Measurements from ENCODE around the gene PRKAG3. TPM values are rescaled to one million over a fixed set of nuclear protein-coding genes. Genes with fewer than 3 reads are reported as not detected.

PRKAG3 gene
- total and polyA plus RNA-seq, 2 experiments from 2014 or later, result not detected

DNA sequence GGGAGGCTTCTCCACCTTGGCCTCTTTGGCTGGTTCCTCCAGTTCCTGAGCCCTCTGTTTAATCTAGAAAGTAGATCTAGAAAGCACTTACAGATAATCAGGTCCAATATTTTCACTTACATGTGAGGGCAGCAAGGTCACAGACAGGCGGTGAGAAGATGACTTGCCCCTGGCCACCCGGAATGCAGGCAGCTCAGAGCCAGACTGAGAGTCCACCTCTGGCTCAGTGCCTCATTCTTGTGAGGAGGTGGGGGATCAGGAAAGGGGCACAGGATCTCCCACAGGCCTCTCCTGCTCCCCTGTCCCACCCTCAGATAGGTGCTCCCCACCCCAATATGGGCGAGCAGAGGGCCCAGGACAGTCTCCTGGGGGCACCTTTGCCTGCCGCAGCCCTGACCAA, 33.8 kb upstream of the PRKAG3 start:
- TF ChIP-seq CREB1 (CRISPR knock-in tag; IDR thresholded peaks at IDR 0.05; ENCODE audit: low read depth) (no peak), EZH2phosphoT487 (IDR thresholded peaks at IDR 0.05; ENCODE audit: unreplicated experiment) (no peak), ZNF331 (CRISPR knock-in tag; IDR thresholded peaks at IDR 0.05; ENCODE audit: low read depth) (no peak), NANOG (IDR thresholded peaks at IDR 0.05; ENCODE audit: borderline replicate concordance) (no peak), STAT1 (IDR thresholded peaks at IDR 0.05; ENCODE audit: unreplicated experiment) (no peak), POLR2AphosphoS5 (IDR thresholded peaks at IDR 0.05; ENCODE audit: low read depth) (no peak), EZH2 (IDR thresholded peaks at IDR 0.05; ENCODE audit: low read depth, unreplicated experiment) (no peak)
- TF ChIP-seq, protein P1, sequence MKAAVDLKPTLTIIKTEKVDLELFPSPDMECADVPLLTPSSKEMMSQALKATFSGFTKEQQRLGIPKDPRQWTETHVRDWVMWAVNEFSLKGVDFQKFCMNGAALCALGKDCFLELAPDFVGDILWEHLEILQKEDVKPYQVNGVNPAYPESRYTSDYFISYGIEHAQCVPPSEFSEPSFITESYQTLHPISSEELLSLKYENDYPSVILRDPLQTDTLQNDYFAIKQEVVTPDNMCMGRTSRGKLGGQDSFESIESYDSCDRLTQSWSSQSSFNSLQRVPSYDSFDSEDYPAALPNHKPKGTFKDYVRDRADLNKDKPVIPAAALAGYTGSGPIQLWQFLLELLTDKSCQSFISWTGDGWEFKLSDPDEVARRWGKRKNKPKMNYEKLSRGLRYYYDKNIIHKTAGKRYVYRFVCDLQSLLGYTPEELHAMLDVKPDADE (IDR thresholded peaks at IDR 0.05), result no peak
- TF ChIP-seq, protein P2, sequence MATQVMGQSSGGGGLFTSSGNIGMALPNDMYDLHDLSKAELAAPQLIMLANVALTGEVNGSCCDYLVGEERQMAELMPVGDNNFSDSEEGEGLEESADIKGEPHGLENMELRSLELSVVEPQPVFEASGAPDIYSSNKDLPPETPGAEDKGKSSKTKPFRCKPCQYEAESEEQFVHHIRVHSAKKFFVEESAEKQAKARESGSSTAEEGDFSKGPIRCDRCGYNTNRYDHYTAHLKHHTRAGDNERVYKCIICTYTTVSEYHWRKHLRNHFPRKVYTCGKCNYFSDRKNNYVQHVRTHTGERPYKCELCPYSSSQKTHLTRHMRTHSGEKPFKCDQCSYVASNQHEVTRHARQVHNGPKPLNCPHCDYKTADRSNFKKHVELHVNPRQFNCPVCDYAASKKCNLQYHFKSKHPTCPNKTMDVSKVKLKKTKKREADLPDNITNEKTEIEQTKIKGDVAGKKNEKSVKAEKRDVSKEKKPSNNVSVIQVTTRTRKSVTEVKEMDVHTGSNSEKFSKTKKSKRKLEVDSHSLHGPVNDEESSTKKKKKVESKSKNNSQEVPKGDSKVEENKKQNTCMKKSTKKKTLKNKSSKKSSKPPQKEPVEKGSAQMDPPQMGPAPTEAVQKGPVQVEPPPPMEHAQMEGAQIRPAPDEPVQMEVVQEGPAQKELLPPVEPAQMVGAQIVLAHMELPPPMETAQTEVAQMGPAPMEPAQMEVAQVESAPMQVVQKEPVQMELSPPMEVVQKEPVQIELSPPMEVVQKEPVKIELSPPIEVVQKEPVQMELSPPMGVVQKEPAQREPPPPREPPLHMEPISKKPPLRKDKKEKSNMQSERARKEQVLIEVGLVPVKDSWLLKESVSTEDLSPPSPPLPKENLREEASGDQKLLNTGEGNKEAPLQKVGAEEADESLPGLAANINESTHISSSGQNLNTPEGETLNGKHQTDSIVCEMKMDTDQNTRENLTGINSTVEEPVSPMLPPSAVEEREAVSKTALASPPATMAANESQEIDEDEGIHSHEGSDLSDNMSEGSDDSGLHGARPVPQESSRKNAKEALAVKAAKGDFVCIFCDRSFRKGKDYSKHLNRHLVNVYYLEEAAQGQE (IDR thresholded peaks at IDR 0.05; ENCODE audit: unreplicated experiment), result no peak
- TF ChIP-seq, protein P3, sequence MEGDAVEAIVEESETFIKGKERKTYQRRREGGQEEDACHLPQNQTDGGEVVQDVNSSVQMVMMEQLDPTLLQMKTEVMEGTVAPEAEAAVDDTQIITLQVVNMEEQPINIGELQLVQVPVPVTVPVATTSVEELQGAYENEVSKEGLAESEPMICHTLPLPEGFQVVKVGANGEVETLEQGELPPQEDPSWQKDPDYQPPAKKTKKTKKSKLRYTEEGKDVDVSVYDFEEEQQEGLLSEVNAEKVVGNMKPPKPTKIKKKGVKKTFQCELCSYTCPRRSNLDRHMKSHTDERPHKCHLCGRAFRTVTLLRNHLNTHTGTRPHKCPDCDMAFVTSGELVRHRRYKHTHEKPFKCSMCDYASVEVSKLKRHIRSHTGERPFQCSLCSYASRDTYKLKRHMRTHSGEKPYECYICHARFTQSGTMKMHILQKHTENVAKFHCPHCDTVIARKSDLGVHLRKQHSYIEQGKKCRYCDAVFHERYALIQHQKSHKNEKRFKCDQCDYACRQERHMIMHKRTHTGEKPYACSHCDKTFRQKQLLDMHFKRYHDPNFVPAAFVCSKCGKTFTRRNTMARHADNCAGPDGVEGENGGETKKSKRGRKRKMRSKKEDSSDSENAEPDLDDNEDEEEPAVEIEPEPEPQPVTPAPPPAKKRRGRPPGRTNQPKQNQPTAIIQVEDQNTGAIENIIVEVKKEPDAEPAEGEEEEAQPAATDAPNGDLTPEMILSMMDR (conservative IDR thresholded peaks at IDR 0.05; ENCODE audit: low read depth in 2 of 2), result no peak
- H3K27ac Mint-ChIP-seq, result no peak overlapping the region
- H3K9me3 Mint-ChIP-seq, result no peaks in the 10 kb centered on the region; the same call in 2 of the 3 replicates
- H3F3A ChIP-seq (replicated peaks; ENCODE audit: low read depth), result 0 out of 2 replicates have a peak, but pooled peaks cover 7% of the 10 kb centered on the region
- no peak overlapping the region for H3K27ac ChIP-seq (ENCODE audit: low read depth)
- H3K4me3 ChIP-seq, result no peak overlapping the region
- ATAC-seq (no peak), DNase-seq (ENCODE audit: low spot score) (no peak)
- H3K4me2 ChIP-seq, result no peak overlapping the region
- H3K27me3 Mint-ChIP-seq (ENCODE audit: insufficient read depth, low read depth, poor library complexity), result peaks cover 97% of the 10 kb centered on the region
- no peaks in the 10 kb centered on the region for H3K9me2 ChIP-seq (ENCODE audit: insufficient read depth)
- no peaks in the 10 kb centered on the region; the same call in 2 of the 3 replicates for H3K36me3 Mint-ChIP-seq (ENCODE audit: low read depth)
- peaks cover 12% of the 10 kb centered on the region for H3K4me1 Mint-ChIP-seq
- H3K4me1 ChIP-seq (ENCODE audit: insufficient read depth), result peaks cover 10% of the 10 kb centered on the region
- no peaks in the 10 kb centered on the region for H3K79me2 ChIP-seq (replicated peaks; ENCODE audit: insufficient read depth)
- H2AFZ ChIP-seq, result no peak overlapping the region
- H4K20me1 ChIP-seq (replicated peaks; ENCODE audit: insufficient read depth), result 0 out of 2 replicates have a peak, but pooled peaks cover 2% of the 10 kb centered on the region
- H3K27me3 ChIP-seq (ENCODE audit: insufficient read depth), result peaks cover 97% of the 10 kb centered on the region
- no peaks in the 10 kb centered on the region for H3K36me3 ChIP-seq (ENCODE audit: insufficient read depth)
- no peak overlapping the region for H3K4me3 Mint-ChIP-seq
